HepG2 (cell line): ENCODE results near the gene TRRAP. TPM values are rescaled to one million over a fixed set of nuclear protein-coding genes. Genes with fewer than 3 reads are reported as not detected.

Experiments
- ATAC-seq: fragments of 200-7000 bp; cut with Tn5 transposase; 3 replicates; pipeline ENCODE4 v1.9.1; 2020; ENCODE audit warnings: mild to moderate bottlenecking, moderate library complexity
- BruUV-seq: library from RNA; stranded (reverse); fragments of 400-500 nt; replicated peaks from 2 replicates; lab custom pipeline; 2021; lab: Mats Ljungman, UMichigan
- CTCF ChIA-PET: fragments of 300-600 bp; formaldehyde crosslinking; extraction: SDS; loops from one replicate; lab custom pipeline; 2021; ENCODE audit warnings: low total read pairs, inconsistent platforms, low intra/inter-chr PET ratio; lab: Yijun Ruan, JAX
- POLR2A ChIA-PET: fragments of 350-600 bp; sonication (Branson Sonifier 250); formaldehyde crosslinking; loops from one replicate; lab custom pipeline; 2020; ENCODE audit warnings: antibody characterized with exemption, inconsistent platforms; lab: Yijun Ruan, JAX
- DNase-seq: peaks from one replicate; pipeline ENCODE4 v3.0.0-alpha.2; 2015; ENCODE audit warnings: low spot score
- FAIRE-seq: peaks from 3 replicates; lab custom pipeline; 2011; peaks lifted over from hg19 to GRCh38; lab: Jason Lieb, UNC
- H2AFZ ChIP-seq: one replicate; pipeline ENCODE4 v1.6.1; 2011; ENCODE audit warnings: low read length, inconsistent platforms
- H3K27ac ChIP-seq: fragments of 300-600 bp; 3 replicates; pipeline ENCODE4 v1.8.0; 2011; ENCODE audit warnings: mixed run types, mild to moderate bottlenecking, mixed read lengths, low read length, inconsistent platforms; ENCODE audit not compliant: insufficient read depth; ENCODE audit errors: extremely low read length
- H3K27me3 ChIP-seq, 2 experiments: fragments of 200-600 bp in 1 of 2; 2 replicates in 1 of 2; 3 replicates in 1 of 2; pipeline versions ENCODE4 v1.6.0 to v1.8.0; 2011; ENCODE audit warnings: low read length in 2 of 2, mild to moderate bottlenecking in 2 of 2, moderate library complexity in 2 of 2, inconsistent platforms in 1 of 2; ENCODE audit not compliant: insufficient read depth in 2 of 2, control insufficient read depth in 1 of 2
- H3K36me3 ChIP-seq, 2 experiments: fragments of 200-600 bp in 1 of 2; replicated peaks in 1 of 2; 2 replicates in 1 of 2; 3 replicates in 1 of 2; pipeline versions ENCODE4 v1.5.1 to v1.8.0; 2011; ENCODE audit warnings: low read length in 2 of 2, inconsistent platforms in 1 of 2; ENCODE audit not compliant: insufficient read depth in 2 of 2, control insufficient read depth in 1 of 2
- H3K4me1 ChIP-seq: 2 replicates; pipeline ENCODE4 v1.5.1; 2012; ENCODE audit warnings: low read length, inconsistent platforms; ENCODE audit not compliant: insufficient read depth
- H3K4me2 ChIP-seq: 2 replicates; pipeline ENCODE4 v1.6.0; 2011; ENCODE audit warnings: low read depth, low read length, inconsistent platforms
- H3K4me3 ChIP-seq, 3 experiments: fragments of 200-600 bp in 1 of 3; sonication (generic), shearing (Covaris generic) in 1 of 3; replicated peaks in 1 of 3; 2 replicates each; pipeline ENCODE4 v1.5.1; 2011 to 2016; ENCODE audit warnings: low read length in 3 of 3, inconsistent platforms in 2 of 3, low read depth in 2 of 3, mild to moderate bottlenecking in 2 of 3, control low read depth in 1 of 3, mixed read lengths in 1 of 3; ENCODE audit not compliant: insufficient read depth in 1 of 3
- H3K79me2 ChIP-seq: one replicate; pipeline ENCODE4 v1.6.1; 2011; ENCODE audit warnings: low read length, inconsistent platforms; ENCODE audit not compliant: insufficient read depth
- H3K9ac ChIP-seq: 2 replicates; pipeline ENCODE4 v1.6.0; 2011; ENCODE audit warnings: mild to moderate bottlenecking, low read depth, low read length, inconsistent platforms; ENCODE audit not compliant: insufficient read depth
- H3K9me3 ChIP-seq: 2 replicates; pipeline ENCODE4 v1.5.1; 2012; ENCODE audit warnings: mild to moderate bottlenecking, low read length
- H4K20me1 ChIP-seq: 2 replicates; pipeline ENCODE4 v1.6.0; 2011; ENCODE audit warnings: inconsistent platforms, mild to moderate bottlenecking, low read length, moderate library complexity; ENCODE audit not compliant: insufficient read depth
- RBM22 ChIP-seq: fragments of 200-400 bp; formaldehyde crosslinking; optimal IDR thresholded peaks from 2 replicates; pipeline ENCODE3; 2017; ENCODE audit warnings: mild to moderate bottlenecking, low read length, moderate library complexity
- WGBS: methylation state at CpG from one replicate; pipeline ENCODE4 v1.1.6; 2017; ENCODE audit warnings: low lambda C conversion rate; 5-methylcytosine and 5-hydroxymethylcytosine counted together
- in situ Hi-C: cut with HindIII; loops from 2 replicates; pipeline ENCODE4 v1.10.0; 2017; ENCODE audit warnings: low pct_unique_long_range_greater_than_20kb; ENCODE audit not compliant: extremely low pct_ligation_motif_present
- intact Hi-C: fragments of 100-400 bp; cut with micrococcal nuclease; formaldehyde crosslinking; loops from one replicate; pipeline ENCODE4 v1.10.0; 2022; ENCODE audit not compliant: unreplicated experiment
- polyA plus RNA-seq, 8 experiments: library from polyadenylated mRNA; depleted of rRNA in 3 of 8; stranded (reverse) in 7 of 8; unstranded in 1 of 8; fragments of >200 nt; fragmentation: Illumina TruSeq in 4 of 8; extraction: Trizol in 4 of 8; gene quantifications; 2 replicates each; pipeline versions ENCODE4 v1.2.1 to v1.2.3, GENCODE V29; 2011 to 2016; ENCODE audit warnings: low read depth in 4 of 8, missing spikeins in 1 of 8, mixed read lengths in 1 of 8; ENCODE audit not compliant: insufficient read depth in 1 of 8
- total RNA-seq, 5 experiments: library from RNA; depleted of rRNA; stranded (reverse); fragments of >200 nt; fragmentation: Illumina TruSeq; extraction: Trizol; gene quantifications; 2 replicates each; pipeline ENCODE4 v1.2.3, GENCODE V29; 2016; ENCODE audit warnings: low read depth in 1 of 5
- TF ChIP-seq, protein P1 (sequence below): fragments of 450-650 bp; IDR thresholded peaks from 2 replicates; pipeline ENCODE4 v1.6.1; 2017; ENCODE audit warnings: mild to moderate bottlenecking
- TF ChIP-seq, protein P2 (sequence below): sonication (generic); formaldehyde crosslinking; IDR thresholded peaks from 2 replicates; pipeline ENCODE4 v1.4.0; 2020; ENCODE audit warnings: missing genetic modification reagents, mild to moderate bottlenecking, borderline replicate concordance

The TRRAP gene
- total and polyA plus RNA-seq, 2 of the 13 experiments (the other 11 are each of a cell fraction or from before 2014, with no cell fraction given): 8.6 to 10.5 TPM

DNA sequence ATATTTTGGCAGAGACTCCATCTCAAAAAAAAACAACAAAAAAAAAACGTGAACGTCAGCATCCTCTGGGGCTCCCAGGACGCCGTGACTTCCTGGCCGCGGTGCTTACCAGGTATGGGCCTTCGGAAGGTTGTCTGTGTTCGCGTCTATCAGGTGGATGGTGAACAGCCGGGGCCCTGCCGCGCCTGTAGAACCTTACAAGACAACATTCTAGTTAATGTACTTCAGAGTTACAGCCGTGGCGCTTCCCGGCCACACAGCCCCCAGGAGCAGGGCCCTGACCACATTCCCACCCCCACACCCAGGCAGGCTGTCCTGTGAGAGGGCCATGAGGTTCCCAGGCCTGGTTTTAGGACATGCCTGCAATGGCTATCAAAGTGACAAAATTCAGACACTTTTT lies 154.6 kb downstream of the TRRAP start (continued):
- TF ChIP-seq, protein P1, sequence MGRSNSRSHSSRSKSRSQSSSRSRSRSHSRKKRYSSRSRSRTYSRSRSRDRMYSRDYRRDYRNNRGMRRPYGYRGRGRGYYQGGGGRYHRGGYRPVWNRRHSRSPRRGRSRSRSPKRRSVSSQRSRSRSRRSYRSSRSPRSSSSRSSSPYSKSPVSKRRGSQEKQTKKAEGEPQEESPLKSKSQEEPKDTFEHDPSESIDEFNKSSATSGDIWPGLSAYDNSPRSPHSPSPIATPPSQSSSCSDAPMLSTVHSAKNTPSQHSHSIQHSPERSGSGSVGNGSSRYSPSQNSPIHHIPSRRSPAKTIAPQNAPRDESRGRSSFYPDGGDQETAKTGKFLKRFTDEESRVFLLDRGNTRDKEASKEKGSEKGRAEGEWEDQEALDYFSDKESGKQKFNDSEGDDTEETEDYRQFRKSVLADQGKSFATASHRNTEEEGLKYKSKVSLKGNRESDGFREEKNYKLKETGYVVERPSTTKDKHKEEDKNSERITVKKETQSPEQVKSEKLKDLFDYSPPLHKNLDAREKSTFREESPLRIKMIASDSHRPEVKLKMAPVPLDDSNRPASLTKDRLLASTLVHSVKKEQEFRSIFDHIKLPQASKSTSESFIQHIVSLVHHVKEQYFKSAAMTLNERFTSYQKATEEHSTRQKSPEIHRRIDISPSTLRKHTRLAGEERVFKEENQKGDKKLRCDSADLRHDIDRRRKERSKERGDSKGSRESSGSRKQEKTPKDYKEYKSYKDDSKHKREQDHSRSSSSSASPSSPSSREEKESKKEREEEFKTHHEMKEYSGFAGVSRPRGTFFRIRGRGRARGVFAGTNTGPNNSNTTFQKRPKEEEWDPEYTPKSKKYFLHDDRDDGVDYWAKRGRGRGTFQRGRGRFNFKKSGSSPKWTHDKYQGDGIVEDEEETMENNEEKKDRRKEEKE: no peak

DNA sequence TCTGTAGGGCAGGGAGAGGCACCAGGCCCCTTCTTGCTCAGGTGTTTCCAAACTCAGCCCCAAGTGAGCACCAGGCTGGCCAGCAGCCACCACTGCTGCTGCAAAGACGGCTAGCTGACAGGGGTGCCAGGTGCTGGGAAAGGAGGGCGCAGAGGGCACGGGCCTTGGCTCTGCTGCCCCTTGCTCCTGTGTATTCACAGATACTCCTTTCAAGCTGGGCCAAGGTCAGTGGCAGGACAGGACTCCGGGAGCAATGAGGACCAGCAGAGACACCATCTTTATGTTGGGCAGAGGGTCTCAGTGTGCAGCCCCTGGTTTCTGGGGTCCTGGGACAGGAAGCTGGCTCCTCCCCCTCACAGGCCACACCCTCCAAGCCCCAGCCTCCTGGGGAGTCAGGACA lies 155.4 kb downstream of the TRRAP start:
- in situ Hi-C loops: no loop called here
- CTCF ChIA-PET: no interaction called here

More for the DNA sequence above, 155.4 kb downstream of the TRRAP start:
- intact Hi-C loops: no loop called here
- no peak for DNase-seq
- Histone ChIP-seq H3K4me1 (no peaks in the 10 kb centered on the region), H3K27ac (no peak overlapping the region), H3K79me2 (no peaks in the 10 kb centered on the region), H3K4me2 (no peak overlapping the region)
- TF ChIP-seq RBM22: peak; percentile 45
- TF ChIP-seq, protein P2, sequence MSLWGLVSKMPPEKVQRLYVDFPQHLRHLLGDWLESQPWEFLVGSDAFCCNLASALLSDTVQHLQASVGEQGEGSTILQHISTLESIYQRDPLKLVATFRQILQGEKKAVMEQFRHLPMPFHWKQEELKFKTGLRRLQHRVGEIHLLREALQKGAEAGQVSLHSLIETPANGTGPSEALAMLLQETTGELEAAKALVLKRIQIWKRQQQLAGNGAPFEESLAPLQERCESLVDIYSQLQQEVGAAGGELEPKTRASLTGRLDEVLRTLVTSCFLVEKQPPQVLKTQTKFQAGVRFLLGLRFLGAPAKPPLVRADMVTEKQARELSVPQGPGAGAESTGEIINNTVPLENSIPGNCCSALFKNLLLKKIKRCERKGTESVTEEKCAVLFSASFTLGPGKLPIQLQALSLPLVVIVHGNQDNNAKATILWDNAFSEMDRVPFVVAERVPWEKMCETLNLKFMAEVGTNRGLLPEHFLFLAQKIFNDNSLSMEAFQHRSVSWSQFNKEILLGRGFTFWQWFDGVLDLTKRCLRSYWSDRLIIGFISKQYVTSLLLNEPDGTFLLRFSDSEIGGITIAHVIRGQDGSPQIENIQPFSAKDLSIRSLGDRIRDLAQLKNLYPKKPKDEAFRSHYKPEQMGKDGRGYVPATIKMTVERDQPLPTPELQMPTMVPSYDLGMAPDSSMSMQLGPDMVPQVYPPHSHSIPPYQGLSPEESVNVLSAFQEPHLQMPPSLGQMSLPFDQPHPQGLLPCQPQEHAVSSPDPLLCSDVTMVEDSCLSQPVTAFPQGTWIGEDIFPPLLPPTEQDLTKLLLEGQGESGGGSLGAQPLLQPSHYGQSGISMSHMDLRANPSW: no peak
- TF ChIP-seq, all 625 proteins: peak for 1
- Histone ChIP-seq H3K4me3 (no peak overlapping the region), H3K36me3 (peaks cover 38 to 88% of the 10 kb centered on the region in 2 experiments), H2AFZ (no peak overlapping the region), H3K27me3 (no peaks in the 10 kb centered on the region), H4K20me1 (no peaks in the 10 kb centered on the region), H3K9me3 (no peaks in the 10 kb centered on the region), H3K9ac (no peak overlapping the region)
- no peak for ATAC-seq
- POLR2A ChIA-PET: no interaction called here
- 80% methylated on average over 1 of the region's 4 CpGs for WGBS
- no TSS peak for BruUV-seq
- FAIRE-seq: no peak
